D721Med (cell line): ENCODE results near the gene SRPK3.

ENCODE experiments used
- DNase-seq: peaks from one replicate; pipeline ENCODE4 v3.0.0; 2011; ENCODE audit warnings: low spot score; ENCODE audit not compliant: insufficient read length
- FAIRE-seq: peaks from 2 replicates; lab custom pipeline; 2011; peaks lifted over from hg19 to GRCh38; lab: Jason Lieb, UNC
- CTCF ChIP-seq: IDR thresholded peaks from 2 replicates; pipeline ENCODE4 v1.5.1; 2012; ENCODE audit warnings: mild to moderate bottlenecking, control low read depth; ENCODE audit not compliant: insufficient read depth; ENCODE audit errors: missing control alignments

SRPK3 gene

GRCh38 chrX:153755136-153755535, 25.7 kb upstream of the SRPK3 start:
- TF ChIP-seq CTCF: no peak
- no peak for FAIRE-seq
- DNase-seq: no peak

- no peak for DNase-seq
- no peak for TF ChIP-seq CTCF
- no peak for FAIRE-seq
Observed at GRCh38 chrX:153761863-153762262, 19.0 kb upstream of the SRPK3 start.

- no peak for TF ChIP-seq CTCF
- DNase-seq (no peak), FAIRE-seq (no peak)
Observed at GRCh38 chrX:153762626-153763173, 18.1 kb upstream of the SRPK3 start.

GRCh38 chrX:153763298-153763932, 17.4 kb upstream of the SRPK3 start:
- FAIRE-seq: no peak
- no peak for TF ChIP-seq CTCF
- no peak for DNase-seq

GRCh38 chrX:153763989-153764755, 16.7 kb upstream of the SRPK3 start, which contains the start of gene PLXNB3:
PLXNB3 (plus strand) TSS chrX:153764249; CDS start chrX:153765536, 1,287 bp downstream.
- FAIRE-seq (no peak), DNase-seq (peak; percentile 74)
- peak; percentile 74 for TF ChIP-seq CTCF

GRCh38 chrX:153764786-153765137, 16.1 kb upstream of the SRPK3 start:
- no peak for DNase-seq
- no peak for FAIRE-seq
- no peak for TF ChIP-seq CTCF
